GM19395 (cell line): ENCODE measurements around the gene PTPRG.

Source experiments
- ATAC-seq: cut with Tn5 transposase; IDR thresholded peaks from one replicate; pipeline ENCODE4 v1.9.1; 2021; ENCODE audit warnings: mild to moderate bottlenecking, moderate library complexity; ENCODE audit not compliant: unreplicated experiment

The PTPRG gene

DNA sequence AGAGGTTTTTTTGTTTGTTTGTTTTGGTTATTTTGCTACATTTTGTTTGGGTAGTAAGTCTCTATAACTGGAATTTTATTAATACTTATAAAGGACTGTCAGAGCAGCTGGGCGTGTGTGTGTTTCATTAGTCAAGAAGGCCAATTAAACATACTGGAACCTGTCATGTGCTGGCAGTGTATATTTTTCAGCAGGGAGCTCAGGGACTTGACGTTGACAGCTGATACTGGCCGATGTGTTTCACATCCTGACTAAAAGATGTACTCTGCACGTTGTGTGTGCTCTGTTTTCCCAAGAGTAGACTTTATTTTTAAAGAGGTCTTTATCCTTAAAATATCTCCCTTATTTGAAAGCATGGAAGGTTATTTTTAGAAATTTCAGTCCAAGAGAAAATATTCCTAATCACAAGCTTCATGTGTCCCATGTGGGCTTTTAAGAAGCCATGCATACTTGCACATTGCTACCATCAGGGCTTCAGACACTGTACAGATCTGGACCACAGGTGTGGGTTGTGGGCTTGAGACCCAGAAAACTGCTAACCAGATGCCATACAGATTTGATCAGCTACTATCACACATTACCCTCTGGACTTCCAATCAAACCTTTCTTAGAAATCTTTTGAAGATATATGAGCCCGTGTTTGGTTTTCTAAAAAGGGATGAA, 676.0 kb downstream of the PTPRG start:
- ATAC-seq, result no peak

DNA sequence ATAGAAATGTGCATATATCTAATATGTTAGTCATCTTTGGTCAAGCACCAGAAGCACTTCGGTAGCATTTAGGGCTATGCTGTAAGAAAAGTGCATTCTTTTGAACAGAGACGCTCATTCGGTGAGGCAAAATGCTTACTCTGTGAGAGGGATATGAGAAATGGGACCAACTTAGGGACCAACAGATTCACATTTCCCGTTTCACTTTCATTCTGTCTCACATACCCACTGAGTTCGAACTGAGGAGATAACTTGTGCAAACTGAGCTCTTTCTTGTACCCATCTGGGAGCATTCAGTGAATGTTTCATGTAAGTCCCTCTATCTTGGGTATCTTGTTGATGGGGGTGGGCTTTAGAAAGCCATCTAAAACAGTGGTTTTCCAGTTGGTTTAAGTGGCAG, 676.6 kb downstream of the PTPRG start:
- ATAC-seq, result peak; percentile 79

DNA sequence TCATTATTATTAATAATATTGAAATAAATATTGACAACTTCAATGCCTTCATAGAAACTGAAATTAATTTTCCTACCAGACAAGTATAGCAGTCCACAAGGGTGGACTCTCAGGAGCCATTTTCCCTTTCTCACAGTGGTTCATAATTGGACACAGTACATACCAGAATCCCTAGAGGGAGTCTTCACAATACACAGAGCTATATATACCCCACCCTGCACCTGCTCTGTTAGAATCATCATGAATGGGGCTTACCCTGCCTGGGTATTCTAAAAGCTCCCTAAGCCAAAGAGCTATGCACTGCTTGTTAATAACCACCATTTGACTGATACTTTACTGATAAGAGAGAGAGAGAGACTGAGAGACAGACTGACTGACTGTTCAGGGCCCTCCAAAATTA, 677.1 kb downstream of the PTPRG start:
- no peak for ATAC-seq

DNA sequence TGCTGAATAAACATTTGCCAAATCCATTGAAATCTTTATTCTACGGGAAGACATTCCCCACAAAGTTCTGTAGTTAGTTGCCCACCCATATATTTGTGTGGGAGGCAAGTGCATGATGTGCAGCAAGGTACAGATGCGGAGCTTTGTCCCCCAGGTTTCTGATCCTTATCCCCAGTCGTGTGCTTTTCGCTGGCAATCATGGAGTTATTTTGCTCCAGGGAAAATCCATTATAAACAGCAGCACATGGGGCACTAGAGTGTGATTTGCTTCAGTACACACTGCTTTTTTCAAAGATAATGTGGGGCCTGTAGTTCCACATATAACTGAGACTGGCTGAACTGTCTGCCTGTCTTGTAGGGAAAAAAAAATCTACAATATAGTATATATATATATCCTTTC, 679.9 kb downstream of the PTPRG start:
- ATAC-seq, result no peak

DNA sequence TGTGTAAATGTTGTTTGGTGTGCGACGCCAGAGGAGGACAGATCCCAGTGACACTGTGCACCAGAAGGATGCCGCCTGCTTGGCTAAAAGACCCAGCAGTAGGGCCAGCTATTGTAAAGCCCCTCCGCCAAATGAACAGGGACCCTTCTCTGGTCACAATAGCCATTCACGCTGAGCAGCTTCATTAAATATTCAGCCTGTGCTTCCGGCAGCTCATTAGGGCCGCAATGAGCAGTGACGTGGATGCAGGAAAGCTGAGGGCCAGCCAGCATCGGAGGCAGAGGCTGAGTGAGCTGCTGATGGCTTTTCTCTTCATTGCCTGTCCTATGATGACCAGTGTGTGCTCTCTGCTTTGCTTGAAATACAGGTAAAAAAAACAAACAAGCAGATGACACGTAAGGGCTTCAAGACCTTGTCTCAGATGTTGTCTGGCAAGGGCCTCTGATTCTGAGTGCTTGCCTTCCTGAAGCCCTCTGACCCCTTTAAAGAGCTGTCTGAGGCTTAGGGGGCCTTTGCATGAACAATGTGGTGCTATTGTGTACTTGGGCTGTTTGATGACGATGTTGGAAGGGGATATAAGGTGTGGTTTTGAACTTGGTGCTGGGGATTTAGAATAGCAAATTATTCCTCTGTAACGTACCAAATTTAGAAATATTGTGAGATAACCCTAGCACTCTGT, 681.6 kb downstream of the PTPRG start:
- no peak for ATAC-seq

DNA sequence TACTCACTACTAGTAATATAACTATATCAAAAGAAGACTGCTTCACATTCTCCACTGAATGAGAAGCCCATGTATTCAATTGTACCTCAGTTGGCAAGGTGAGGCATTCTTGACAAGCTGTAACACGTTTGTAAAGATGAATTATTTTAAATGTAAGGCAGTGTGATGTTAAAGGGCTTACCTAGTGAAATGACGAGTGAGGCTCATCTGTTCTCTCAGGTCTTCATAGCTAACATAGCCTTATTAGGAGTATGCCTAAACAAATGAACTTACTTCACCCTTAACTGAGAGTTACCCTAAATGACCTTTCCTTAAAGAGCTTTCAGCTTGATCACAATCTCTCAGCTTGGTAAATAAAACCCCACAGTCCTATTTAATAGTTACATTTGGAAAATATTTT, 684.7 kb downstream of the PTPRG start:
- ATAC-seq, result no peak

DNA sequence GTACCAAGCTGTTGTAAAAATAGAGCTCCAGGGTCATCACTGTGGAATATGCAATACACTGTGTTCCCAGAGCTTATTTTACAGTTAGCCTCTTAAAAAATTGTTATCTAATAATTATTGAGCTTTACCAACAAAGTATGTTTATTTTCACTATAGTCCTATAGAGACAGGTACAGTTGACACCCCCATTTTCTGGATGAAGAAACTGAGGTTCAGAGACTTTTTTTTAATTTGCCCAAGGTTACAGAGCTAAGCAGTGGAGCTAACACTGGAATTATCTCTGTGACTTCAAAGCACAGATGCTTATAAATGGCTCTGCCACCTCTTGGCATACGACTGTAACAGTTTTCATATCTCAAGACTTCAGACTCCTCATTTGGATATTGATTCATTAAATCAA, 685.6 kb downstream of the PTPRG start:
- no peak for ATAC-seq

DNA sequence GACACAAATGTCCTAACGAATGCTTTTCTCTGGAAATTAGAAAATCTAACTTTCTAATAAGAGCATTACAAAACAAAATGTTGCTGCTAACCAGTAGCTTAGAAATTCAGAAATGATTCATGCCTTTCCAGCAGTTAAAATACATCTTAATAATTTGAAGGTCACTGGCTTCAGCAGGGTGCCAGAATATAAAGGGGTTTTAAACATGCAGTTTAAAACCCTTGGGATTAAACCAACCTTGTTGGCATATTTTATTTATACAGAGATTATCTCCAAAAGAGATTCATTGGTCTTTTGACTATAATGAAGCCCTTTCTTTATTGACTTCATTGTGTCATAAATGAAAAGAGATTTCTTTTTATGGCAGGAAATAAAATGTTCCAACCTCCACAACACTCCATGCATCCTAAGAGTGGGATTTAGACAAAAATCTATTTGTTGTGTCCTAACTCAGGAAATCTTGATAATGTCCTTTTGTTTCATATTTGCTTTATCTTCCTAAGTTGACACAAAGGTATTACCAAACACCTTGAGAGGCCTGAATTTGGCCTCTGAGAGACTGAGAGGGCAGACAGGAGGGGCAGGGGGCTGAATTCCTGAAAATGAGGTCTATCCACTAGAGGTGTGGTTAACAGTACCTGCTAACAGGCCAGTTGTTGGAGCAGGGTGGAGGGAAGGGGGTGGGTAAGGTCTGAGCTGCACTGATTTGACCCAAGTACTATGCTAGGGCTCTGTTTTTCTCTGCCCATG, 687.5 kb downstream of the PTPRG start:
- no peak for ATAC-seq

DNA sequence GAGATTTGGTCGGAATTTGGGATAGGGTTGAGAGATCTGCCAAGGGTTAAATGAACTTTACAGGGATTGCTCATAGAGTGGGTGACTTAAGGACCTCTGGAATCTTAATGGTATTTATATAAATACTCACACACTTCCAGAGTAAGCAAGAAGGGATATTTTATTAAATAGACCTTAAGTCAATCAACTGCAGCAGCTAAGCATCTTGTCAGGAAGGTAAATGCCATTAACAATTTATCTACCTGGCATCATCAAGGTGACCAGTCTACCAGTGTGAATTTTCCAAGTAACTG, 688.1 kb downstream of the PTPRG start:
- no peak for ATAC-seq

DNA sequence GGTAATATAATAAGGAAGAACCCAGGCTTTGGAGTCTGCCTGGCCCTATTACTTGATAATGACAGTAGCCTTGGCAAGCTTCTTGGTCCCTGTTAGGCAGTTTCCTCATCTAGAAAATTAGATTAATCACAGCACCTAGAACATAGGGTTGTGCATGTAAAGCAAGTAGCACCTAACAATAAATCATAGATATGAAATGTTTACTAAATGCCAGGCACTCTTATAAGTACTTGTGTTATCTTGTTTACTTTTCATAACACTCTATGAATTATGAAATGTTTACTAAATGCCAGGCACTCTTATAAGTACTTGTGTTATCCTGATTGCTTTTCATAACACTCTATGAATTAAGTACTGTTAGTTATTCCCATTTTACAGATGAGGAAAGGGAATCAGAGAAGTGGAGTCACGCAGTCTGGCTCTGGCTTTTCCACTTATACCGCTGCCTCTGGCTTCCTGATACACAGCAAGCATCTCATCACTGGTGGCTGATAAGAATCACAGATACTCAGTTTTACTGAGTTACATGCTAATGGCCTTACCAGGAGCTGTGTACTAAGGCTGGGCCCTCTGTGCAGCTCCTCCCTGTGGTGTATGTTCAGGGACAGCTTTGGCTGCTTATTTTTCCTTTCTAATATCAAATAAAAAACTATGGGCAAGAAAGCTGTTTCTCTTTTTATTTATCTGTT, 688.6 kb downstream of the PTPRG start:
- no peak for ATAC-seq

DNA sequence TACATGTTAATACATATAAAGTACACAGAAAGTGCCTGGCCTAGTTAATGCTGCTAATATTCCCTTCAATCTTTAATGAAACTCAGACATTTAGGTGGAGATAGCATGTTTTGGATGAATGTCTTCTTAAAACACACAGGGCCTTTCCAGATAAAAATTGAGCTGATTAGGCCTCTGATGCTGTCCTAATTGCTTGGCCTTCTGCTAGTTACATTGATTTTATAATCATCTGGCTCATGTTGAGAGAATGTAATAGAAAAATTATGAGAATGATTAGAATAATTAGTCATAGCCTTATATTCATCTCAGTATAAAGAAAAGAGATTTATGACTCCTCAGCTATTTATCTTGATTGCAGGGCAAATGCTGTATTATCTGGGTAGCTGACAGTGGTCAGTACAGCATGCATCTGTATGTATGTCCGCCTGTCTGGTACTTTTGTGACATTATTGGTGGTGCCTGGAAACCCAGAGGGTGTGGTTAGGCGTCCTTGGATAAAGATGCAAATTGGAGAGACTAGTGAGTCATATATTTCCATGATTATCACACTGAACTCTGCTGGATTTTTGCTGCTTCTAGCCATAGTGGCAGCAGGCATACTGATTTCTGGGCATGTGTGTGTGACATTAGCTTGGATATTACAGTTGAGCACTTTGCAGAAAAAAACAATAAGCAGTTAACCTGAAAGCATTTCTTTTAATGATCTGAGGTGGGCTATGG, 691.2 kb downstream of the PTPRG start:
- no peak for ATAC-seq

DNA sequence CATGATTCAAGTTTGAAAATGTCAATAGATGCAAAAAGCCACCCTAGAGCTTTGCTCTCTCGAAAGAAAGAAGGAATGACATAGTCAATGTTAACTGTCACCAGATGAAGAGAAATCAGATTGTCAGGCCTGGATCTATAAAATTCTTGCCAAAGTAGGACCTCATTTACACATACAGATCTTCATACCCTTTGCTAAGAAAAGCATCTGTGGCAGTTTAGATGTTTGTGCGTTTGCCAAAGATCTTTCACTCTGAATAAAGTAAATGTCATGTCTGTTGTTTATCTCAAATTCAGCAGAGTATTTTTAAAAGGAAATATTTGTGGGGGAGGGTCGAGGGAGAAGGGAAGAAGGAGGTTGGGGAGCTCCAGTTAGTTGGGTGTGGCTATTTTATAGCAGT, 692.6 kb downstream of the PTPRG start:
- ATAC-seq, result no peak

DNA sequence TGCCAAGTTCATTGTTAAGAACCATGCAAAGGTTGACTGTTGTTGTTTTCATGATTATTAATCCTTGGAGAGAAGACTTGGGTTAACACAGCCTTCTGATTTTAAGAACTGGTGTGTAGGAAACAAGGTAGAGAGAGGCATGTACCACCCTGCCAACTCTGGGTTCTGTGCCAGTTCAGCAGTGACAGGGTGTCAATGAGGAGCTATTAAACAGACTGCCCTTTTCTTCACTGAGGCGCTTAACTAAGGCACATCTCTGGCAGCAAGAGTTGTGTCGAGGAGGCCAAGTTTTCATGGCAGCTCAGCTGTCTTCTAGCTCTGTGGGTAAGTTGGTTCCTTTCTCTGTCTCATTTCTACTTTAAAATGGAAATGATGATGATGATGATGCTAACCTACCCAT, 694.4 kb downstream of the PTPRG start:
- no peak for ATAC-seq

DNA sequence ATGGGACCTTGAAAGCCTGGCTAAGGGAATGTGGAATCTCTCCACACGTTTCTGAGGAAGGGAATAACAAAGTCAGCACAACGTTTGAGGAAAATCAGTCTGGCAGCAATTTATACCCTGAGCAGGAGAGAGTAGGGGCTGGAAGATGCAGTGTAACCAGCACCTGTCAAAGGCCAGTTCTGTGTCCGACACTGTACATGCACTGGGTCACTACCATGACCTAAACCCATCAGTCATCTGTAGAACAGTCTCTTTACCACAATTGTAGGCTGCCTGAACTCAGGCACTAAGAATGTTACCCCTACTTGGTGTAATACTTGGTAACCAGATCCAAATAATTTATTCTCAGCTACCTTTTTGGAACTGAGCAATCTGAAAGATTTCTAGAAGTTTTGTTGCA, 698.6 kb downstream of the PTPRG start:
- no peak for ATAC-seq

DNA sequence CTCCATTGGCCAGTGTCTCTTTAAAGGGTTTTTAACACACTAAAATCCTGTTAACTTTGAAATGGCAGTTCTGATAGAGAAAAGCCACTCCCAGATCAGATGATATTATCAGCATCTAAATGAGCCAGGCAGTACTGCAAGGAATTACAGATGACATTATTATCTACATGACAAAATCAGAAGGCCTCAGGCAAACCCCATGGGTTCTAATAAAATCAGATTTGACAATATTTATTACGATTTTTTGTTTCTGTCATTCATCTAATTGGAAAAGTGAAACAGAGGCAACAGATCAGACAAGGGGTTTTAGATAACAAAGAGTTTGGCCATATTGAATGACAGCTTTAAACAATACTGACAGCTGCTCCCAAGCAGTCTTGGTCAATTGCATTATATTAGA, 699.3 kb downstream of the PTPRG start:
- ATAC-seq, result no peak

DNA sequence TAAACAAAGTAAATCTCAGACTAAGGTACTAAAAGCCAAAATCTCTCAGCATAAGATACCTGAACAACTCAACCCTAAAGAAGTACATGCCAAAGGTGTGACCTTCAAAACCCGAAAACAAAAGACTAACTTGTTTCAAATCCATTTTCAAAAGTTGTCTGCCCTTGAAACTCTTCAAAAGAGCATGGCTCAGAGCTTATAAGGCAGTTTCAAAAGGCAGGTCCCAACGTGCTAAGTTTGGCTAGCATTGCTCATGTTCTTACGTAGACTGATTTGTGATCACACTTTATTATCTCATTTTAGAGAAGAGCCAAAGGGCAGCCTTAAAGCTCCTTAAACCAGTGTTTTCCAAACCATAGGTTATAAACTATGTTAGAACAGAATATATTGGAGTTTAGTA, 699.8 kb downstream of the PTPRG start:
- ATAC-seq, result no peak

DNA sequence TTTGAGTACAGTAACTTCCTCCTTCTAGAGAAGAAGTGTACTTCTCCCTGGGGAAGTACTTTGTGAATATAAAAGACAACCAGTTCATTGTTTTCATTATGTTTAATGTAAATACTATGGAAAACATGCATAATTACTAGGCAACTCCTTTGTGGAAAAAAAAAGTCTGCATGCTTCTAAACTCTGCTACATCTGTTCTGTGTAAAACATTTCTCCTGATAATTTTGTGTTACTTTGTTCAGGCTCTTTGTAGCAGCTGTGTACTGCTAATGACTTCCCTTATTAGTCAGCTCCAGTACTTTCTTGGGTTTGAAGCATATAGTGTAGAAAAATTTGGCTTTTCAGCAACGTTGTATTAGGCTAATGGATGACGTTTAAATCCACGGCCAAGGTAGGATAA, 700.4 kb downstream of the PTPRG start:
- ATAC-seq, result no peak

DNA sequence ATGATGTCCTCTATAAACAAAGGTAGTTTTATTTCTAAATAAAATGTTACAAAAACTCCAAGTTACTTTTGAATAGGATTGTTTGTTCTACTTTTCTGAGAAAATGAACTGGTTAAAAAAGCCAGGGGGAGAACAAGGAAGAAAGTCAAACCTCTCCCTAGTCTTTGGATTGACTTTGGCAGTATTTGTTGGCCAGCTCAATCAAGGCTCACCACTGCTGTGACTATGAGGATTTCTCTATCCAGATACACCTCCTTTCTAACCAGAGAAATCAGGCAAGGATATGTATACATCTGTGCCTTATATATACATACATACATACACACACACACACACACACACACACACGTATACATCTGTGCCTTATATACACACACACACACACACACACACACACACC, 704.2 kb downstream of the PTPRG start:
- no peak for ATAC-seq

DNA sequence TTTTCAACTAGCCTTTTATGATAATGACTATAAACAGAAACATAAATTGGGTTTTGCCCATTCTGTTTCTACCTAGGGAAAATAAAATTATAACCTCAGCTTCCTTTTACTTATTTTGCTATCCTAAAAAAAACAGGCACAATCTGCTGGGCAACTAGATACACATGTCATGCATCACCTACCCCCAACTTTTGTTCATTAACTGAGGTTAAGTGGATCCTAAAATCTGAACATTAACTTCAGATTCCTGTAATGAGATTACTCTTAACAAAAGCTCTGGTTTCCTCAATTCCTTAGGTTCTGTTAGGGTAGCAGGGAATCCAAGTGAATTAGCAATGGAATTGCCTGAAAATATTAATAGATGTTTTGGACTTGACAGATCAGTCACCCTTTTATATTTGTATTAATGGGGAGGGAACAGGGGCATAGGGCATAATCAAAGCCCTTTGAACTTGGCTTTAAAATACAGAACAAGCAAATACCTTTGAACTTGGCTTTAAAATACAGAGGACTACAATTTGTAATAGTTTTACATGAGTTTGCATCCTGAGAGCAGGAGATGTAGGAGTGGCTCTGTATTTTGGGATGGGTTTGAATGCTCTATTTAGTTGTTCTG, 705.4 kb downstream of the PTPRG start:
- no peak for ATAC-seq

DNA sequence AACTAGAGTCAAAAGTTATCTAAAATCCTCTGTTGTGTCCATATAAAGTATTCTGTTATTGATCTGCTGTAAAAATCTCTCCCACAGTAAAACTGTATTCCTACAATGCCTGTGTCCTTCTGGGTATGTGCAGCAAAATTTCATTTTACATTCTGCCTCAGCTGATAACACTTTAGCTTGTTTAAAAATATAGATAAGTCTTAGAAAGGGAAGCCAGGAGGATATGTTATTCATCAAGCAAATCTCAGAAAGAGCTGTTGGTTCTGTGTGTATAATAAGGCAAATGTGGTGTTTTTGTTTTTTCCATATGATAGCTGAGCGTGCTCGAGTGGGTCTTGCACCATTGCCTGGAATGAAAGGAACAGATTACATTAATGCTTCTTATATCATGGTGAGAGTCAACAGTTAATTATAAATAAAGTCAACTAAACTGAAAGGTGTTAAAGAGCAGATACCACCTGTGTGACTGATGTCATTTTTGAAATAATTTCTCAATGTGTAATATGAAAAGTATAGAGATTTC, 715.3 kb downstream of the PTPRG start:
- no peak for ATAC-seq

DNA sequence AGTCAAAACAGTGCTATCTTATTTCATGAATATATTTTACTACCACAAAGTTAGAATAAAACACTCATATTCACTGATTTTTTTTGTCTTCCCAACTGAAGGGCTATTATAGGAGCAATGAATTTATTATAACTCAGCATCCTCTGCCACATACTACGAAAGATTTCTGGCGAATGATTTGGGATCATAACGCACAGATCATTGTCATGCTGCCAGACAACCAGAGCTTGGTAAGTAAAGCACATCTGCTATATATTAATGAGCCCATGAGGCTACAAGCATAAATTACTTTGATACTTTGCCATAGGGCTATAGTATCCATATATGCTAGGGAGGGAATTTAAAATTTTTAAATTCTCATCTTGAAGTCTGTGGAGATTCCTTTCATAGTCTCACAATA, 716.1 kb downstream of the PTPRG start:
- no peak for ATAC-seq
